ENCODE results near the gene WWC2.

Gene WWC2

GRCh38 chr4:183260491-183261151 is 161.6 kb downstream of the WWC2 start:
- no peak for DNase-seq

GRCh38 chr4:183261953-183262775 is 163.1 kb downstream of the WWC2 start:
- DNase-seq = peak; percentile 68 to 70

DNA sequence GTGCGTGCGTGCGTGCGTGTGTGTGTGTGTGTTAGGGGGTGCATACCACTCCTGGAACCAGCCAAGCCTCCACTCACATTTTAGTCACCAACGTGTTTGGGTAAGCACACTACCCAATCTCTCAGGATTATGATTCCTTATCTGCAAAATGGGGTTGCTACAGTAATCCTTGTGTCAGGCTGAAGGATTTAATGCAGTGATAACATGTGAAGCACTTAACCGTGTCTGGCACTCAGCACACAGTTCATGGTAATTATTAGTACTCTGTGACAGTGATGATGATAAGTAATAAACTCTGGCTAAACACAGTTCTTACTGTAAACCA is 163.7 kb downstream of the WWC2 start:
- no peak for DNase-seq

DNA sequence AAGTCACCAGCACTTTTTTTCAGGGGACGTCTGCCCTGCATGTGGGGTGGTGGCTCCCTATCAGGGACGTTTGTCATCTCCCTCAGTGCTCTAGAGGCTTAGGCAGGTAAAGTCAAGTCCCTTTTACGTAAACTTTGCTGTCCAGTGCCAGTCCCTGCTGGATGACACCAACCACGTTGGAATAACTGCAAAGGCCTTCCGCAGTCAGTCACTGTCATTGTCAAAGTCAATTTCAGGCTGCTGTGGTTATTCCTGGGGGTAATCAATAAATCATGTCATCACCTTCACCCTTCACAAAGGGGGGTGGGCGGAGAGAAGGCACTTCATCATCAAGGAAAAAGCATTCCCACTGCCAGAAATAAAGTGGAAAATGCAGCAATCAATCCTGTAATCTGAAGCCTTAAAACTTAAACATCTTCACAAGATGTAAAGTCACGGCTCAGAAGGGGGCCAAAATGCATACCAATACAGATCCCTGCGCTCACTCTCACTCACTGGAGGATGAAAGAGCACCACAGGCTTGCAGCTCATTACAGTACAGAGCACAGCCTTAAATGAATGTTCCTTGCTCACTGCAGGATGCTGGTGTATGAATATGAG is 164.8 kb downstream of the WWC2 start:
- no peak for DNase-seq

- no peak for DNase-seq
Measured at GRCh38 chr4:183264614-183265013, 165.6 kb downstream of the WWC2 start.

GRCh38 chr4:183266371-183266770 is 167.3 kb downstream of the WWC2 start:
- no peak for DNase-seq

DNA sequence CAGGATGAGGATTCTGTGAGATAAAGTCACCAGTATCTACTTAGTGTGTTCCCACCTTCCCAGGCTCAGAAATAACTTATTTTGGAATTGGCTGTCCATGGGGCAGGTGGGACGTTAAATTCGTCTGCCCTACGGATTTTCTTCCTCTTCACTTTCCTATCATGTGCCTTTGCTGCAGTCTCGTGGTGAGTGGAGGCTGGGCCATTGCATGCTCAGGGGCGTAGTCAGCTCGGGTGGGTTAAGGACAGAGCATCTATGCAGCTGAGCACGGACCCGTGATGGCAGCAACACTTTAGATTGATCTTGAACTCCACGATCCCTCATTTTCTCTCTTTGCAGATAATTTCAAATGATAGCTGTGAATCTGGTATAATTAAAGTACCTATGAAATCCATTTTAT is 169.5 kb downstream of the WWC2 start:
- DNase-seq = no peak

- DNase-seq = no peak
Measured at GRCh38 chr4:183272384-183272783, 173.3 kb downstream of the WWC2 start.

GRCh38 chr4:183276106-183276505 is 177.0 kb downstream of the WWC2 start:
- DNase-seq = no peak

GRCh38 chr4:183284258-183284785 is 185.3 kb downstream of the WWC2 start:
- no peak for DNase-seq

DNA sequence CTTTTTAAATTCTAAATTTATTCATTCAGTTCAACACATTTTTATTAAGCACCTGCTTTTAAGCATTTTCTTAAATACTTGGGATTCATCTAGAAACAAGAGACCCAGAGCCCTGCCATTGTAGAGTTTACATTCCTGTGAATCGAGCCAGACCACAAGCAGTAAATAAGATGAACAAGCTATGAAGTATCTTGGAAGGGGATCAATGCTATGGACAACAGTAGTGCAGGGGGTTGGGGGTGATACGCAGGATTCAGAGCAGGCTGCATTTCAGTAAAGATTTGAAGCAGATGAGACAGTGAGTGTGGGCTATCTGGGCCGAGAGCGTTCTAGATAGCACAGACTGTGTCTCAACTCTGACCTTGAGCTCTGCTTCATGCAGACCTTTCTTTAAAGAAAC is 185.9 kb downstream of the WWC2 start:
- no peak for DNase-seq

DNA sequence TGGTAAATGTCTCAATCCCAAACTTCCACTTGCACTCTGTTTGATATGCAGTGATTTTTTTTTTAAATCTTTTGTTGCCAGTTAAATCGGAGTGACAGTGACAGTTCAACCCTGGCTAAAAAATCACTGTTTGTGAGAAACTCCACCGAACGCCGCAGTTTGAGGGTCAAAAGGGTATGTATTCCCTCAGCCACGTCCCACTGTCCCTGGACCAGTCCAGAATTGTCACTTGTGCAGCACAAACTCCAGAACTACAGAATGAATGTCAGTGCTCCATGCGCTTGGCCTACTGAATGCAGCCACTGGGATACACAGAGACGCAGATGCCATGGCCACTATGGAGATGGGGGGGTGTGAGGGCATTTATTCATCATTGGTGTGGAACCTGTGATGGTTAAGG is 186.8 kb downstream of the WWC2 start:
- no peak for DNase-seq

DNA sequence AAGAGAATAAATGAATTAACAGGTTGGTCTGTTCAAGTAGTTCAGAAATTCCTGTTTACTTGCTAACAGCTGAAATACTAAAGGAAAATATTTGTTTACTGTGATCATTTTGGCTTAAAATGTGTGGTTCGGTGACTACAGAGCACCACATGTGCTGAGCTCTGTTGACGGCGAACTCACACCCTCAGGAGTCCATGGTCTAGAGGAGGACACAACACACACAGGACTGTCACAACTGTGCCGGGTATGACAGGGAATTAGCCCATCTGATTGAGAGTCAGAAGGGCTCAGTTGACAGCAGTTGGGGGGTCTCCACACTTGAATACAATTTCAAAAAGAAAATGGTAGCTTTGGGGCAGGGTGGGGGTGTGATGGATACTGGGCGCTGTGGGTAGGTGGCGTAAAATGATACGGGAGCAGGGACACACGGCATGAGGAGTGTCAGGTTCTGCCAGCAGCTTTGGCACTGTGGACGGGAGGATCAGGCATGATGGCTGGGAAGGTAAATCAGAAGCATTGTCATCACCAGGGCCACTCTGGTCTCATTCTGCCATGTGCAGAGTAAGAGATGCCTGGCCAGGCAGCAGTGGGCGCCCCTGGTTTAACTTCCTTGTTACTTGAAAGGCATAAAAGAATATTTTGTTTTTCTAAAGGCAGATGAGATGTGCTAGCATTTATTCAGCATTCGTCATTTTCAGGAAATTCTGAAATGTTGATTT is 187.7 kb downstream of the WWC2 start:
- no peak for DNase-seq

DNA sequence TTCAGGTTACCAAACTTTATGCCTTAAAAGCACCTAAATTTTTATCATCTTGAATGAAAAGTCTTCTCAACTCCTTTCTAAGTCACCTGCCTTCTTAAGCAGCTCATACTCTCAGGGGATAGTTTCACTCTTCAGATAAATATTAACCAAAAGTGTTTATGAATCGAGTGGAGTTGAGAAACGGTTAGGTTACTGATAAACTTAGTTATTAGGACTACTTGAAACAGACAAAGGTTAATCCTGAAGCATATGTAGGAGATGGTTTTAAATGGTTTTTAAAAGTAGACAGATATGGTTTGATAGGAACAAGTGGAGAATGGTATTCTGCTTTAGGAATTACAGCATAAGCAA is 188.2 kb downstream of the WWC2 start:
- no peak for DNase-seq

GRCh38 chr4:183287677-183288076 is 188.6 kb downstream of the WWC2 start:
- DNase-seq = no peak

DNA sequence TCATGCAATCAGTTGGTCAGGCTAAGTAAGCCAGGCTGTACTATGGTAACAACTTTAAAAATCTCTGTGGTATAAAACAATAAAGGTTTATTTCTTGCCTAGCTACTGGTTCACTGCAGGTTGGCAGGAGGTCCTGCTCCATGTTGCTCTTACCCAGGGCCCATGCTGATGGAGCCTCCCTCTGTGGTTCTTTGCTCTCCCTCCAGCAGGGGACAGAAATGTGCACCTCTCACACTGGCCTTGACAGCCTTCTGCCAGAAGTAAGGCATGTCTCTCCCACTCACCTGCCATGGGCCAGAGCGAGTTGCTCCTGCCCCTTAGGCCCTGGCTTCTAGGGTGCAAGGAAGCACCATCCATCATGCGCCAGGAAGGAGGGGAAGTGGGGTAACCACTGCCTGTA is 189.9 kb downstream of the WWC2 start:
- DNase-seq = no peak

DNA sequence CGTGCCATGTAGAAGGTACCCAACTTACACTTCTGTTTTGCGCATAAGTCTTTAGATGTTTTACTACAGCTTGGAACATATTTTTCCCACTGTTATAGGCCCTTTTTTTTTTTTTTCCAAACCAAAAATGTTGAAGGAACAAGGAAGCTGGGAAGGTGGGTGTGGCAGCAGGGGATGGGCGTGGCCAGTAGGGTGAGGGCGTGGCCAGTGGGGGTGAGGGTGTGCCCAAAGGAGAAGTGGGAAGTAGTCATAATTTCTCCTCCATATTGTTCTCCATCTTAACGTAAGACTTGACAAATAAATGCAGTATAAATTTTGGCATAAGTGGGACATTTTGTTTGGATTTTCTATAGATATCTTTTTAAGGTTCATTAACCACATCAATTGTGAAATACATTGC is 190.6 kb downstream of the WWC2 start:
- no peak for DNase-seq

DNA sequence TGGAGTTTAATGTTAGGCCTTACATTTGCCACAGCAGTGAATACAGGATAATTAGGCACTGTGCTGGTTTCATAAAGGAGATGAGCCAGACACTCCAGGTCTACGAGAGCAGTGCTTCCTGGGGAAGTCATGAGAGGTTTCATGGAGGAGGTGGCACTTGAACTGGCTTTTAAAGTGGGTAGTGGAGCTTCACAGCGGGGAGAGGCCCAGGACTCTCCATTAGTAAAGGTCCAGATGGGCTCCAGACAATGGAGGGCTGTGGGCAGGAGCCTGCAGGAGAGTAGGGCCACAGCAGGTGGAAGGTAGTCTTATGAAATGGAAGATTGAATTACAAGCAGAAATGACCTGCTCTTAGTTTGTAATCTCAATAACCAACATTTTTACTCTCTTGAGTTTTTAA is 192.0 kb downstream of the WWC2 start:
- no peak for DNase-seq

DNA sequence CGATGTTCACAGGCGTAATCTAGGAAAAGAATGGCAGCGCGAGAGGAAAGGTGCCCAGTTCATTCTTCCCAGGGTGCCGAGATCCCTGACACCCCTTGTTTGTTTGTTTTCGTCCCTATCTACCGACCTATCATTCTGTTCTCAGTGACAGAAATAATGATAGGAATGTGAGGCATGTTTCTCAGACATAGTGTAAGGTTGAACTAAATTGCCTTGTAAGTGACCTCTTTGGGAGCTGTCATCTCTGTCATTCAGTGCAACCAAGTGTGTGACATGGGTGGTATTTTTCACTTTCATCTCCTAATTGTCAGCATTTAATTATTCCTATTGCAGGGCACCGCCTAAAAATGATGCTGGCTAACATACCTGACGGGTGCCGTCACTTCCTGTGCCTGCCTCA is 196.7 kb downstream of the WWC2 start:
- no peak for DNase-seq

DNA sequence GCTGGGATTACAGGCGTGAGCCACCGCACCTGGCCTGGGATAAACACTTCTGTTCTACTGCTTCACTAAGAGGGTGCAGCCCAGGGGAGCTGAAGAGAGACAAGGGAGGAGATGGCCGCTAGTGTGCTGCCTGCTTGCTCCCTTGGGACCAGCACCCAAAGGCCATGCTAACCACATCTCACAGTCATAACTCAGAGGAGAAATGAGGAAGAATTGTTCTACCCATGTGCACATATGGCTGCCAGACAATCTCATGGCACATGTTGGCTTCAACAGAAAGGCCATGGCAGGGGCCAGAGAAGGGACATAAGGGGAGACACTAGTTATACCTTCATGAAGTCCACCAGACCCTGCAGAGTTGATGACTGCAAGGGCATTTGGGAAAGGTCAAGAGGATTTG is 198.6 kb downstream of the WWC2 start:
- no peak for DNase-seq

GRCh38 chr4:183299464-183299863 is 200.4 kb downstream of the WWC2 start:
- no peak for DNase-seq

DNA sequence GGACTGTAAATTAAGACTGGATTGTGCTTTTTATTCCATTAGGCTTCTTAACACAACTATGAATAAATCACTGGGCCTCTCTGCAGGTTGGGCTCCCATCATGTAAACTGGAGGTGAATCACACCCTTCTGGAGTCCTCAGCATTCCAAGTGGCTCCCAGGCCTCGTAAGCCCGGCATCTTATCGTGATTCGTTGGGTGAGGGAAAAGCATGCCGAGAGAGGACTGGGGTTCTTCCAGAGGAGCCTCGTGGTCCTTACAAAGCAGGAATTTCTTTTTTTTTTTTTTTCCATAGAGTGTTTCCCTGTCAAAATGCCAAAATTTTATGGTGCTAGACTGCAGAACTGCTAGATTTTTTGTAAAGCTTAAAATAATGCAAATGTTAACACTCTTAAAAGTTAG is 201.0 kb downstream of the WWC2 start:
- DNase-seq = no peak

DNA sequence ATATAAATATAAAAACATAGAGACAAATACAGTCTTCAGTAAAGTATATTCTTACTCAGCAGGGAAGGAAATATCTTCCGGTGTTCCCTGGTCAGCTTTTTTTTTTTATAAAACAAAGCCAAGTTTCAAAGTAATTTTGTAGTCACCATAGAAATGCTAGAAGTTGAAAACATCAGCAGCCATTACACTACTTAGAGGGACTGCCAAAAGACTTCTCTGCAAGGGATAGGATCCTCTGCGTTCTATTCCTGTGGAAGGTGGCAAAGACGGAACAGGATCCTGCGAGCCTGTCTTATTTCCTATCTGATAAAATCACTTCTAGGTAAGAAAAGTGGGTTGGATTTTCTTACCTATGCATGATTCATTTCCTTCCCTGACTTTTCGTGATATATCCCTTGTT is 201.6 kb downstream of the WWC2 start:
- no peak for DNase-seq

DNA sequence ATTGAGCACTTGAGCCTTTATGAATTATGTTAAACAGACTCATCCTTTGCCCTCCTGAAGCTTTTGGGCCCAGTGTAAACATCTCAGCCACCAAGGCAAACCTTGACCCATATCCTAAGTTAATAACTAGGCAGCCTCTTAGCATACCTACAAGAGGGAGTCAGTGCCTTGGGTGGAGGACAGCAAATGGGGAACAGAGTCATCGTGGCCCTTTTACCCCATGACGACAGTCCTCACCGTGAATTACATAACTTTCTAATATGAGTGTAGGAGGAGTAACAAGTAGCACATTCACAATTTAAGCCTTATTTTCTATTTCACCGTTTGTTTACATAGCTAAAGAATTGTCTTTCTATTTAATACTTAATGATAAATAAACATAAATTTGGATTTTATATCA is 204.2 kb downstream of the WWC2 start:
- DNase-seq = no peak

All from activated CD4-positive, alpha-beta T cell treated with anti-CD3 and anti-CD28 coated beads, Interleukin-2, amount 50 U/mL, for 4 hours (primary cell).